NCI-H146 treated with DMSO at 0.1 percent for 48 hours (cell line): Measurements from ENCODE around the gene MYD88.
"Not testable (repeated sequence)": the region's sequence is repeated elsewhere in the genome, so short reads cannot be mapped to it uniquely, and the experiment has no call there.

ENCODE experiments used
- DNase-seq: peaks from one replicate; lab custom pipeline; 2025; ENCODE audit not compliant: unreplicated experiment; lab: John Stamatoyannopoulos, UW

Gene MYD88

GRCh38 chr3:38141173-38141951 lies 2.9 kb downstream of the MYD88 start:
- DNase-seq, result no peak

GRCh38 chr3:38141952-38142273 lies 3.5 kb downstream of the MYD88 start:
- DNase-seq, result no peak

GRCh38 chr3:38142959-38143358 lies 4.5 kb downstream of the MYD88 start:
- DNase-seq, result no peak

DNA sequence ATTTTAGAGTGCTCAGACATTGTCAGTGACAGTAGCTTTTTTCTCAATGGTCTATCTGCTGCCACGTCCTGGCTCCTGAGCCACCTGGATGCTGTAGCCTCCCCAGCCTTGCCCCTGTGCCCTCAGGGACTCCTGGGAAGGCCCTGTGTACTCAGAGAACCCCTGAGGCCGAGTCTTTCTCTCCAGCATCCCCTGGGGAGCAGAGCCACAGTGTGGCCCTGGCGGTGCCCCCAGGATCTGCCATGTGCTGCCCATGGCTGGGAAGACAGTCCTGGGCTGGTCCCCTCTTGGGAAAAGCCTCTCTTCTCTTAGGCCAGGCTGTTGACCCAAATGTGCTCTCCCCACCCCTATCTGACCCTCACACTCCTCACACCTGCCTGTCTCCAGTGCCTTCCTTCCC lies 5.0 kb downstream of the MYD88 start:
- DNase-seq, result no peak

DNA sequence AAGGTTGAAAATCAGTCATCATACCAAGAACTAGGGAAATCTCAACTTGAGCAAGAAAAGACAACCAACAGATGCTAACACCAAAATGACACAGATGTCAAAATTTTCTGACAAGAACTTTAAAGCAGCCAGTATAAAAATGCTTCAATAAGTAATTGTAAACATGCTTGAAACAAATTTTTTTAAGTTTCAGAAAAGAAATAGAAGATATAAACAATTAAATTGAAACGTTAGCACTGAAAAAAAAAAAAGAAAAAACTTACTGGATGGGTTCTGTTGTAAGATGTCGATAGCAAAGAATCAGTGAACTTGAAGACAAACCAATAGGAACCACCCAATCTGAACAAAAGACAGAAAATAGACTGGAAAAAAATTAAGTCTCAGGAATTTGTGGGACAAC lies 8.0 kb downstream of the MYD88 start:
- no peak for DNase-seq

DNA sequence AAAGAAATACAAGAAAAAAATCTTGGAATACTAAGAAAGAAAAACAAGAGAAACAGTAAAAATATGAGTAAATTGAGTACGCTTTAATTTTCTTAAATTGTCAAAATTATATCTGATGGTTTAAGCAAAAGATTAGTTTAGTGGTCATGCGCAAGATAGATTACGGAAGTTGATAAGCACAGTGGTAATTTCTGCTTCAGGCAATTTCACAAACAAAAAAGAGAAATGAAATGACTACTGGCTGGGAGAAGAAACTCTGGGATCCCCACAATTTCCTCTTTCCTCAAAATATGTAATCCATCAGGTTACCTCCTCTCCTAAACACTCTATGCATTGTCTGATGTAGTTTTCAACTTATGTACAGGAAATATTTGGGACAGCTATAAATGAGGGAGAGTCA lies 9.0 kb downstream of the MYD88 start:
- no peak for DNase-seq

- DNase-seq, result no peak
These were observed 9.9 kb downstream of the MYD88 start for GRCh38 chr3:38148311-38148882.

- DNase-seq, result no peak
These were observed 11.2 kb downstream of the MYD88 start for GRCh38 chr3:38149708-38150107.

- no peak for DNase-seq
These were observed 12.5 kb downstream of the MYD88 start for GRCh38 chr3:38150780-38151528.

DNA sequence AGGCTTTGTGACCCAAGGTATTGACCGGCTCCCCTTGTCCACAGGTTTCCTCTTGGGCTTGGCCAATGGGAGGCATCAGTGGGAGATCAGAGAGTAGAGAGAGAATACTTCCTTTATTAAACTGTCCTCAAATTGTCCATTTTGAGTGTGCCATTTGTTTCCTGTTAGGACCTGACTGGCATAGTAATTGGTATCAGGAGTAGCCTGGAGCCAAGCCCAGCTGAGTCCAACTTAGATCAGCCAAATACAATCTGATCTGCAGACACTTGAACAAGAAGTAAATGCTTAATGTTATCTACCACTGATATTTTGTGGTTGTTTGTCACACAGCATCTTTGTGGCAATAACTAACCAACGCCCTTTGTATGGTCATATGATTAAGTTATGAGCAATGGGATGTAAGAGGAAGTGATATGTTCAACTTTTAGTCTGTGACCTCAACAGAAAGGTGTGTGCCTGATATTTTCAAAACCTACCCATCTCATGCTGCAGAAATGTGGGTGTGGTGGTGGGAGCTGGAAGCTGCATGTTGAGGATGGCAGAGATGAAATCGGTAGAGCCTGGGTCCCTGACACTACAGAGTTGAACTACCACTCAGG lies 13.3 kb downstream of the MYD88 start:
- no peak for DNase-seq

DNA sequence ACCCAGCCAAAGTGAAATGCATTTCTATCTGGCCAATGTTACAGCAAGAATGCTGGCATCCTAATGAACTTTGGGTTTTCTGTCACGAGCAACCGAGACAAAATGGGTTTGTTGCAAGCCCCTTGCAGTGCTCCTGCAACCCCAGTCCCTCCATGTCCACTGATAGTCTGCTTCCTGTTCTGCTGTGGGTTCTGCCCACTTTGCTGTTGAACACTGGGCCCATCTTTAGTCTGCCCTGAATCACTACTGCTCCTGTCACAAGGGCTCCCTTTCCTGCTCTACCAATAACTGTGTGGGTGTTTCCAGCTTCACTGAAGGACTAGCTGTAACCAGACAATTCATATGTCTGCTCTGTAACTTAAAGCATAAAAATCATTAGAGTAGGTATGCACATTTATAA lies 14.1 kb downstream of the MYD88 start:
- no peak for DNase-seq

GRCh38 chr3:38153221-38153620 lies 14.8 kb downstream of the MYD88 start:
- DNase-seq, result no peak

GRCh38 chr3:38154033-38154494 lies 15.6 kb downstream of the MYD88 start:
- DNase-seq, result no peak

- DNase-seq, result no peak
These were observed 16.3 kb downstream of the MYD88 start for GRCh38 chr3:38154625-38155255.

- DNase-seq, result no peak
These were observed 17.4 kb downstream of the MYD88 start for GRCh38 chr3:38155825-38156224.

GRCh38 chr3:38157117-38157516 lies 18.7 kb downstream of the MYD88 start:
- no peak for DNase-seq

- no peak for DNase-seq
These were observed 19.1 kb downstream of the MYD88 start for GRCh38 chr3:38157595-38157994.

GRCh38 chr3:38158472-38158871 lies 20.0 kb downstream of the MYD88 start:
- DNase-seq, result no peak

GRCh38 chr3:38160704-38161103 lies 22.2 kb downstream of the MYD88 start:
- DNase-seq, result not testable (repeated sequence)

GRCh38 chr3:38163117-38163840 lies 24.8 kb downstream of the MYD88 start:
- no peak for DNase-seq
